Measurements from ENCODE around the gene DAAM1.

DNA sequence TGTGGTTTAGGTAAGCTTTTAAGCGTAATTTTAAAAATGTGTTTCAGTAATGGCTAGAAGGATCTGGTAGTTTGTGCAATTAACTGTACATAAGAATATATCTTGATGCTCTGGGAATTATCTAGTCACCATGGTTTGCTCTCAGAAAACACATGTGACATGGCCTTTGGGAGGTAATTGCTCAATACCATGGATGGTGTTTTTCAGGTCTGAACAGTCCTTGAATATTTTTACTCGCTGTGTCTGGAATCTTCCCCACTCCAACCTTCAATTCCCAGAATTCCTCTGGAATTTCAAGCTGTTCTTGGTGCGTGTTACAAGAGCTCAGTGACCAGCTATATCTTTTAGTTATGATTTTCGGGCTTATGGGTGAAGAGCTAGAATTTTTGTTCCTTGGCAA lies 85.3 kb downstream of the DAAM1 start:
- TF ChIP-seq, protein P1, sequence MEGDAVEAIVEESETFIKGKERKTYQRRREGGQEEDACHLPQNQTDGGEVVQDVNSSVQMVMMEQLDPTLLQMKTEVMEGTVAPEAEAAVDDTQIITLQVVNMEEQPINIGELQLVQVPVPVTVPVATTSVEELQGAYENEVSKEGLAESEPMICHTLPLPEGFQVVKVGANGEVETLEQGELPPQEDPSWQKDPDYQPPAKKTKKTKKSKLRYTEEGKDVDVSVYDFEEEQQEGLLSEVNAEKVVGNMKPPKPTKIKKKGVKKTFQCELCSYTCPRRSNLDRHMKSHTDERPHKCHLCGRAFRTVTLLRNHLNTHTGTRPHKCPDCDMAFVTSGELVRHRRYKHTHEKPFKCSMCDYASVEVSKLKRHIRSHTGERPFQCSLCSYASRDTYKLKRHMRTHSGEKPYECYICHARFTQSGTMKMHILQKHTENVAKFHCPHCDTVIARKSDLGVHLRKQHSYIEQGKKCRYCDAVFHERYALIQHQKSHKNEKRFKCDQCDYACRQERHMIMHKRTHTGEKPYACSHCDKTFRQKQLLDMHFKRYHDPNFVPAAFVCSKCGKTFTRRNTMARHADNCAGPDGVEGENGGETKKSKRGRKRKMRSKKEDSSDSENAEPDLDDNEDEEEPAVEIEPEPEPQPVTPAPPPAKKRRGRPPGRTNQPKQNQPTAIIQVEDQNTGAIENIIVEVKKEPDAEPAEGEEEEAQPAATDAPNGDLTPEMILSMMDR (conservative IDR thresholded peaks at IDR 0.05; ENCODE audit: low read length): no peak
- no peak for TF ChIP-seq EZH2phosphoT487 (IDR thresholded peaks at IDR 0.05; ENCODE audit: borderline replicate concordance, low read depth, low read length)

Data from OCI-LY7 (cell line).